Measurements from ENCODE around the gene ZBTB18. TPM values are rescaled to one million over a fixed set of nuclear protein-coding genes. Genes with fewer than 3 reads are reported as not detected.

The ZBTB18 gene
- total RNA-seq, 1 experiment from 2014 or later = 10.7 TPM

Small RNA genes lying within 50 kb of the gene (small RNA-seq; reads per million reads assigned to genes)
- gene RN7SL148P = not detected

Other genes starting within 250 kb of the ZBTB18 start
- not detected in 2 replicates for gene AKT3, start 201.0 kb upstream of the ZBTB18 start, total RNA-seq (2014; rRNA removed; shearing (Covaris generic))